ENCODE data around the gene NRXN3.

- TF ChIP-seq CTCF (conservative IDR thresholded peaks at IDR 0.05; ENCODE audit: low read depth in 2 of 2) = no peak
- no peak for TF ChIP-seq REST (IDR thresholded peaks at IDR 0.05; ENCODE audit: unreplicated experiment)
- TF ChIP-seq POLR2AphosphoS5 (IDR thresholded peaks at IDR 0.05; ENCODE audit: low read depth) = no peak
- TF ChIP-seq EZH2phosphoT487 (IDR thresholded peaks at IDR 0.05; ENCODE audit: unreplicated experiment) = no peak
- TF ChIP-seq NANOG (IDR thresholded peaks at IDR 0.05; ENCODE audit: borderline replicate concordance) = no peak
- no peak for TF ChIP-seq EZH2 (IDR thresholded peaks at IDR 0.05; ENCODE audit: low read depth, unreplicated experiment)
- no peak for TF ChIP-seq CREB1 (CRISPR knock-in tag; IDR thresholded peaks at IDR 0.05; ENCODE audit: low read depth)
- TF ChIP-seq JUNB (IDR thresholded peaks at IDR 0.05; ENCODE audit: unreplicated experiment) = no peak
Observed at GRCh38 chr14:78153064-78153341, 17.2 kb upstream of the NRXN3 start.

Data from GM23338 (cell line).